ENCODE results near the gene DHRS4L2.

- TF ChIP-seq CTCF (IDR thresholded peaks at IDR 0.05) (no peak), POLR2AphosphoS5 (IDR thresholded peaks at IDR 0.05; ENCODE audit: insufficient read depth in 1 of 2, low read depth in 1 of 2) (no peak)
These were observed 48.9 kb downstream of the DHRS4L2 start for GRCh38 chr14:24037658-24038037.
